Measurements from ENCODE around the gene B3GALT6. TPM values are rescaled to one million over a fixed set of nuclear protein-coding genes. Genes with fewer than 3 reads are reported as not detected.

B3GALT6 gene
- polyA plus RNA-seq, 3 donors = 8.9 to 13.0 (median 8.9) TPM

- H3K27ac ChIP-seq (ENCODE audit: low read depth, low read length) = no peak overlapping the region
- WGBS, 3 donors = 67 to 84% (median 73%) methylated on average over 16 of the region's 16 CpGs
These were observed 18.8 kb downstream of the B3GALT6 start for GRCh38 chr1:1250786-1251284.

DNA sequence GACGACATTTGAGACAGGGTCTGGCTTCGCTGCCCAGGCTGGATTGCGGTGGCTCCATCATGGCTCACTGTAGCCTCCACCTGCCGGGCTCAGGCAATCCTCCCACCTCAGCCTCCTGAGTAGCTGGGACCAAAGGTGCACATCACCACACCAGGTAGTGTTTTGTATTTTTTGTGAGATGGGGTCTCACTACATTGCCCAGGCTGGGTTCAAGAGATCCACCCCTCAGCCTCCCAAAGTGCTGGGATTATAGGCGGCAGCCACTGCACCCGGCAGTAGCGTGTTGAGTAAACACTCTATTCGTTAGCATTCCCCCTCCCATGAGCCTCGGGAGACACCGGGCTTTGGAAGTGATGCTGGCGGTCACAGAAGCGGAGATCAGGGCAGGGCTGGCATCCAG lies 21.3 kb downstream of the B3GALT6 start:
- WGBS, 3 donors = 80 to 90% (median 87%) methylated on average over 12 of the region's 12 CpGs
- no peak overlapping the region for H3K27ac ChIP-seq (ENCODE audit: low read depth, low read length)

DNA sequence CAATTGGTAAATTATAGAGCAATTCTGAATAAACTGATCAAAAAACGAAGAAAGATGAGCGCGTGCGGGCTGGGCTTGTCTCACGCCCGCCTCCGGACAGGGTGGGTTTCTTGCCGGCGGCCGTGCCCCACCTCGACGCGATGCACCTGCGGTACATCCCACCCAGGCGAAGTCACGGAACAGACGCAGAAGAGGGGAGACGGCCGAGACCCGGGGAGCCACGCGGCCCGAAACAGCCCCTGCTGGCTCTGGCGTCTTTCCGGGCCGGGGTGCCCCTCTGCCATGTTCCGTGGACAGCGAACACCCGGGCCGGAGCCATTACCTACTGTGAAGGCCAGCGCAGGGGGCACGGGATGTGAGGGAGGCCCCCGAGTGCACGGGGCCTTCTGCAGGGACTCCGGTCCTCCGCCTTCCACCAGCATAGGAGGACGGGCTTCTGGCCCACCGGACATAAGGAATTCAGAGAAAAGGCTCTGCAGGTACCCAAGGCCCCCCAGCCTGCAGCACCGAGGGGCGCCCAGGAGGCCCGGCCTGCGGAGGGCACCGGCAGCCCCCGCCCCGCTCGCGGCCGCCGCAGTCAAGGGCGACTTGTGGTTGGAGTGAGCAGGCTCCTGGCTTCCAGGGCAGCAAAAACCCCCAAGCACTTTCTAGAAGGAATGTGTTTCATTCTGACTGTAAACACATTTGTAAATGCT lies 22.1 kb downstream of the B3GALT6 start:
- 96% methylated on average over 47 to 50 of the region's 50 CpGs for WGBS, 3 donors
- H3K27ac ChIP-seq (ENCODE audit: low read depth, low read length) = no peak overlapping the region

DNA sequence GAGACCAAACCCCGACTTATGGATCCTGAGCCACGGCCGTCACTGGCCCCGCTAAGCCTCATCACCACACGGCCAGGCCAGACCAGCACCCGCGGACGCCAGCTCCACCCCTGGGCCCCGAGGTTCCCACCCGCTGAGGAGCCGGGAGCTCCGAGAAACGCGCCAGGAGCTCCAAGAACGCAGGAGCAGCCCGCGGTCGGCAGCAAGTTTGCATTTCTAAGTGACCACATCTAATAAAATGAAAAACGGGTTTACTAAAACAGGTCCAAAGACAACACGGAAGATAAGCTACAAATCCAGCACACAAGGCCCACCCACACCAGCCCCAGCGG lies 22.6 kb downstream of the B3GALT6 start:
- WGBS, 3 donors = 85 to 90% (median 89%) methylated on average over 21 of the region's 21 CpGs

GRCh38 chr1:1255078-1255477 lies 23.0 kb downstream of the B3GALT6 start:
- 94 to 95% (median 94%) methylated on average over 26 of the region's 26 CpGs for WGBS, 3 donors
- no peak overlapping the region for H3K27ac ChIP-seq (ENCODE audit: low read depth, low read length)

More for the DNA sequence above, 22.6 kb downstream of the B3GALT6 start:
- H3K27ac ChIP-seq (ENCODE audit: low read depth, low read length) = no peak overlapping the region

- H3K27ac ChIP-seq (ENCODE audit: low read depth, low read length) = no peak overlapping the region
- 91 to 94% (median 91%) methylated on average over 10 of the region's 10 CpGs for WGBS, 3 donors
These were observed 23.6 kb downstream of the B3GALT6 start for GRCh38 chr1:1255611-1256010.

GRCh38 chr1:1256956-1257871 lies 25.2 kb downstream of the B3GALT6 start:
- WGBS, 3 donors = 93 to 95% (median 94%) methylated on average over 28 to 31 of the region's 31 CpGs
- H3K27ac ChIP-seq (ENCODE audit: low read depth, low read length) = no peak overlapping the region

GRCh38 chr1:1259119-1259488 lies 27.1 kb downstream of the B3GALT6 start:
- H3K27ac ChIP-seq (ENCODE audit: low read depth, low read length) = no peak overlapping the region
- 94 to 96% (median 95%) methylated on average over 21 to 22 of the region's 22 CpGs for WGBS, 3 donors

DNA sequence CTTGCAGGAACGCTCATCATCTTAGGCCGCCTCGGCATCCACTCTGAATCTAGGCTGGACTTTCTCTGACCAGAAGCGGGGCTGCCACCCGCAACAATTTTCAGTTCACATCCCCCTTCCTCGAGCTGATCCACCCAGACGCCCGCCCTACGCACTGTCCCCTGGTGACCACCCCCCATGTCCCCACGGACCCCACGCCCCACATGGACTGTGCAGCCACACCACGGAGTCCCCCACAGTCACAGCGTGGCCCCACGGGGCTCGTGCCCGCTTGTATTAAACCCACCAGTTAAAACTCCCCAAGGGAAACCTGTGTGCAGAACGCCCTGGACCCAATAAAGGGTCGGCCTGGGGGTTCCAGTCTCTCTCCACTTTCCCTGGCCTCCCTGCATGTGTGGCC lies 27.5 kb downstream of the B3GALT6 start:
- no peak overlapping the region for H3K27ac ChIP-seq (ENCODE audit: low read depth, low read length)
- 89 to 94% (median 93%) methylated on average over 18 of the region's 18 CpGs for WGBS, 3 donors

GRCh38 chr1:1259951-1260600 lies 28.0 kb downstream of the B3GALT6 start:
- H3K27ac ChIP-seq (ENCODE audit: low read depth, low read length) = no peak overlapping the region
- 77 to 85% (median 81%) methylated on average over 26 of the region's 26 CpGs for WGBS, 3 donors

DNA sequence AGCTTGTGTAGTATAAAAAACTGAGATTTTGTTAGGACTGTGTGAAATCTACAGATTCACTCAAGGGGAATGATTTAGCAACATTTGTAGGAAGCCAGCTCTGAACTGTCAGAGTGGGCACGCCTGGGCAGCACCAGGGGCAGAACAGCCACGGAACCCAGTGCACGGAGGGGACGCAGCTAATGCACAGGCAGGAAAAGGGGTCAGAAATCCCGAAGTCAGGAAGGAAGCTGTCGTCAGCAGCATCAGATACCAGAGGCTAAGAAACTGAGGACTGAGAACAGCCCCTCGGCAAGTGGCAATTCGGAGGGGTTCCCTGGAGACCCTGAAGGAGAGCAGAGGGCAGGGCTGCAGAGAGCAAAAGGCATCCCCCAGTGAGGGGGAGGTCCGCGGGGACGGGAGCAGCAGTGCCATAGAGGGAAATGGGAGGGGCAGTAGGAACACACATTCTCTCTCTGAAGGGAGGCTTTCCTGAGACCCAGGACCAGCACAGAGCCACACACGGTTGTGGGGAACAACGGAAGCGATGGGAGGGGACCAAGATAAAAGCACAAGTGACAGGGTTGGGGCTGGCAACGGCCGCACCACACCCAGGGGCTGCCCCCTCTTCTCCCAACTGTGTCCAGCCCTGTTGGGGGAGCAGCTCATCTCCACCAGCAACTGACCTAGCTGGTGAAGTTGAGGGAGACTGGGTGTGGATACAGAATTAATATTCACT lies 29.0 kb downstream of the B3GALT6 start:
- no peak overlapping the region for H3K27ac ChIP-seq (ENCODE audit: low read depth, low read length)
- WGBS, 3 donors = 50 to 77% (median 55%) methylated on average over 16 of the region's 16 CpGs

GRCh38 chr1:1262071-1262470 lies 30.0 kb downstream of the B3GALT6 start:
- 95 to 97% (median 96%) methylated on average over 17 of the region's 17 CpGs for WGBS, 3 donors
- H3K27ac ChIP-seq (ENCODE audit: low read depth, low read length) = no peak overlapping the region

GRCh38 chr1:1262758-1263157 lies 30.7 kb downstream of the B3GALT6 start:
- WGBS, 3 donors = 84 to 89% (median 86%) methylated on average over 8 of the region's 8 CpGs

DNA sequence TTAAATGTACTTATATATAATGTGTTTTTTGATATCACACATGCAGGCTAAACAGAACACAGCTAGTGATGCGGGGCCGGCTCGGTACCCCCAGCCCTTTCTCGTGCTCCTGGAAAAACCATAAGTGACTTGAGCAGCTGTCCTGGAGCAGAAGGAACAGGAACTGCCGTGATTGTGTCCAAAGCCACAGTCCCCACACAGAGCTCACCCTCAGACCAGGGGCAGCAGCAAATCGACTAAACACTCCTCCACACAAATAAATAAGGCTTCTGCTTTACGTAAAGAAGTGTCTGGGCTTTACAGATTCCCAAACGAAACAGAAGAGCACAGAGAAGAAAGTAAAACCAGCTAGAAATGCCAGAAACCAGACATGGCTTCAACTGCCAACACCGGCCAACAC lies 32.0 kb downstream of the B3GALT6 start:
- H3K27ac ChIP-seq (ENCODE audit: low read depth, low read length) = no peak overlapping the region
- WGBS, 3 donors = 86 to 87% (median 86%) methylated on average over 9 of the region's 9 CpGs

More at GRCh38 chr1:1262758-1263157, 30.7 kb downstream of the B3GALT6 start:
- H3K27ac ChIP-seq (ENCODE audit: low read depth, low read length) = no peak overlapping the region

GRCh38 chr1:1264868-1265272 lies 32.8 kb downstream of the B3GALT6 start:
- WGBS, 3 donors = 82 to 87% (median 84%) methylated on average over 10 of the region's 10 CpGs
- no peak overlapping the region for H3K27ac ChIP-seq (ENCODE audit: low read depth, low read length)

GRCh38 chr1:1267488-1268283 lies 35.6 kb downstream of the B3GALT6 start:
- WGBS, 3 donors = 94 to 96% (median 94%) methylated on average over 39 of the region's 39 CpGs
- no peak overlapping the region for H3K27ac ChIP-seq (ENCODE audit: low read depth, low read length)

- 95 to 97% (median 96%) methylated on average over 13 of the region's 13 CpGs for WGBS, 3 donors
- no peak overlapping the region for H3K27ac ChIP-seq (ENCODE audit: low read depth, low read length)
These were observed 36.2 kb downstream of the B3GALT6 start for GRCh38 chr1:1268284-1268682.

DNA sequence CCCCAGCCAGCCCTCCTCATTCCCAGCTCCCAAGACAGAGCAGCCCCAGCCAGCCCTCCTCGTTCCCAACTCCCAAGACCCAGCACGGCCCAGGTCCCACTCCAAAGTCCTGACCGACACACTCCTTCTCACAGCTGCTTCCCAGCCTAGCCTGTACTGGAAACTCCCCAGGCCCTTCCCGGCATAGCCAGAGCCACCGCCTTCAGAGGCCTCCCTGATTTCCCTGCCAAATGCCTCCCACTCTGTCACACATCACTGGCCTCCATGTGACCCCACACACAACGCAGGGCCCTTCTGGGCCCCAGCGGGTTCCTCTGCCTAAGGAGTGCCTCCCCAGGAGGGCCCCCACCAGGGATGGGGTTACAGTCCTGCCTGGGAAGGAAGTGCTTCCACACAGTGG lies 38.8 kb downstream of the B3GALT6 start:
- 61 to 70% (median 65%) methylated on average over 7 of the region's 7 CpGs for WGBS, 3 donors
- H3K27ac ChIP-seq (ENCODE audit: low read depth, low read length) = no peak overlapping the region
